PC-3 (cell line): ENCODE measurements around the gene PRDM5. TPM values are rescaled to one million over a fixed set of nuclear protein-coding genes. Genes with fewer than 3 reads are reported as not detected.

ENCODE experiments used
- ATAC-seq: fragments of 200-7000 bp; cut with Tn5 transposase; 2 replicates; pipeline ENCODE4 v1.9.1; 2020; ENCODE audit warnings: mild to moderate bottlenecking, moderate library complexity
- BruUV-seq: library from RNA; stranded (reverse); fragments of 400-500 nt; replicated peaks from 2 replicates; lab custom pipeline; 2021; lab: Mats Ljungman, UMichigan
- CTCF ChIA-PET: fragments of 300-600 bp; sonication (Branson Sonifier 250); formaldehyde crosslinking; loops from one replicate; lab custom pipeline; 2022; ENCODE audit warnings: antibody characterized with exemption; lab: Charles Lee
- POLR2A ChIA-PET: fragments of 300-600 bp; sonication (Branson Sonifier 250); formaldehyde crosslinking; loops from one replicate; lab custom pipeline; 2022; ENCODE audit warnings: antibody characterized with exemption; ENCODE audit not compliant: unreplicated experiment; lab: Charles Lee
- DNase-seq: peaks from one replicate; pipeline ENCODE4 v3.0.0-alpha.2; 2015
- H2AFZ ChIP-seq: fragments of 300-600 bp; sonication (generic); 2 replicates; pipeline ENCODE4 v1.6.0; 2016; ENCODE audit warnings: antibody characterized with exemption, low read length
- H3F3A ChIP-seq: fragments of 300-600 bp; sonication (generic); one replicate; pipeline ENCODE4 v1.6.0; 2017; ENCODE audit warnings: antibody characterized with exemption, low read length, control low read depth, mild to moderate bottlenecking; ENCODE audit not compliant: unreplicated experiment
- H3K27ac ChIP-seq: fragments of 300-600 bp; sonication (generic); 2 replicates; pipeline ENCODE4 v1.5.1; 2016; ENCODE audit warnings: mild to moderate bottlenecking, low read length
- H3K27me3 ChIP-seq: fragments of 300-600 bp; sonication (generic); 2 replicates; pipeline ENCODE4 v1.6.1; 2016; ENCODE audit warnings: low read length, mixed read lengths
- H3K36me3 ChIP-seq: fragments of 300-600 bp; sonication (generic); 2 replicates; pipeline ENCODE4 v1.6.1; 2016; ENCODE audit warnings: low read depth, mixed run types, low read length, mixed read lengths
- H3K4me1 ChIP-seq: fragments of 300-600 bp; sonication (generic); 2 replicates; pipeline ENCODE4 v1.5.1; 2016; ENCODE audit warnings: low read length; ENCODE audit not compliant: insufficient read depth
- H3K4me2 ChIP-seq: fragments of 300-600 bp; sonication (generic); 2 replicates; pipeline ENCODE4 v1.6.0; 2016; ENCODE audit warnings: low read length
- H3K4me3 ChIP-seq: fragments of 300-600 bp; sonication (generic); 2 replicates; pipeline ENCODE4 v1.5.1; 2016; ENCODE audit warnings: mild to moderate bottlenecking, low read length, mixed read lengths
- H3K79me2 ChIP-seq: fragments of 300-600 bp; sonication (generic); 2 replicates; pipeline ENCODE4 v1.6.1; 2017; ENCODE audit warnings: low read length, mixed read lengths
- H3K9ac ChIP-seq: fragments of 300-600 bp; sonication (generic); 2 replicates; pipeline ENCODE4 v1.6.0; 2016; ENCODE audit warnings: mild to moderate bottlenecking, low read length
- H3K9me2 ChIP-seq: fragments of 300-600 bp; sonication (generic); replicated peaks from 2 replicates; pipeline ENCODE4 v1.6.1; 2016; ENCODE audit warnings: mixed run types, low read length, mixed read lengths
- H3K9me3 ChIP-seq: fragments of 300-600 bp; sonication (generic); 2 replicates; pipeline ENCODE4 v1.6.1; 2016; ENCODE audit warnings: low read length, mixed read lengths
- H4K20me1 ChIP-seq: fragments of 300-600 bp; sonication (generic); 2 replicates; pipeline ENCODE4 v1.6.1; 2016; ENCODE audit warnings: low read length, mixed read lengths
- CTCF ChIP-seq: fragments of 300-600 bp; sonication (generic); conservative IDR thresholded peaks from 2 replicates; pipeline ENCODE4 v1.5.1; 2017; ENCODE audit warnings: antibody characterized with exemption, low read depth, mild to moderate bottlenecking, low read length
- EZH2 ChIP-seq: fragments of 300-600 bp; sonication (generic); IDR thresholded peaks from one replicate; pipeline ENCODE4 v1.6.1; 2017; ENCODE audit warnings: antibody characterized with exemption, mild to moderate bottlenecking, low read length; ENCODE audit not compliant: unreplicated experiment
- EZH2phosphoT487 ChIP-seq: fragments of 300-600 bp; sonication (generic); IDR thresholded peaks from 2 replicates; pipeline ENCODE4 v1.6.1; 2018; ENCODE audit warnings: mild to moderate bottlenecking, antibody characterized with exemption, low read length, borderline replicate concordance
- intact Hi-C: fragments of 100-400 bp; cut with micrococcal nuclease; formaldehyde crosslinking; loops from 2 replicates; pipeline ENCODE4 v1.9.0; 2023
- total RNA-seq: library from RNA; depleted of rRNA; stranded (reverse); fragments of >200 nt; gene quantifications from 2 replicates; pipeline ENCODE4 v1.2.3, GENCODE V29; 2014

PRDM5 gene
- total RNA-seq, 1 experiment from 2014 or later, result 2.4 TPM

- no peaks in the 10 kb centered on the region for H3K4me1 ChIP-seq
- no TSS peak for BruUV-seq
- CTCF ChIA-PET, result no interaction called here
- ATAC-seq (no peak), DNase-seq (no peak)
- H3K27me3 ChIP-seq, result no peaks in the 10 kb centered on the region
- H3K9me3 ChIP-seq, result no peaks in the 10 kb centered on the region
- no peak overlapping the region for H3K4me2 ChIP-seq
- TF ChIP-seq EZH2, result no peak
- no peak for TF ChIP-seq CTCF
- TF ChIP-seq EZH2phosphoT487, result no peak
- no peak overlapping the region for H3K9ac ChIP-seq
- intact Hi-C loops, result no loop called here
- H2AFZ ChIP-seq, result no peak overlapping the region
- no peaks in the 10 kb centered on the region for H3F3A ChIP-seq
- H3K4me3 ChIP-seq, result no peak overlapping the region
- no peaks in the 10 kb centered on the region for H3K36me3 ChIP-seq
- no peaks in the 10 kb centered on the region for H3K9me2 ChIP-seq
- no peaks in the 10 kb centered on the region for H4K20me1 ChIP-seq
- no peak overlapping the region for H3K27ac ChIP-seq
- H3K79me2 ChIP-seq, result no peaks in the 10 kb centered on the region
- POLR2A ChIA-PET, result no interaction called here
Measured at GRCh38 chr4:120881846-120882245, 40.7 kb downstream of the PRDM5 start.

- no peak overlapping the region for H2AFZ ChIP-seq
- TF ChIP-seq EZH2phosphoT487 (no peak), EZH2 (no peak), CTCF (no peak)
- H3K4me2 ChIP-seq, result no peak overlapping the region
- ATAC-seq (no peak), DNase-seq (no peak)
- H3K27ac ChIP-seq, result no peak overlapping the region
- intact Hi-C loops, result no loop called here
- no peak overlapping the region for H3K4me3 ChIP-seq
- no peaks in the 10 kb centered on the region for H3K9me2 ChIP-seq
- BruUV-seq, result no TSS peak
- H3K9me3 ChIP-seq, result no peaks in the 10 kb centered on the region
- H3K79me2 ChIP-seq, result no peaks in the 10 kb centered on the region
- no peaks in the 10 kb centered on the region for H4K20me1 ChIP-seq
- no peaks in the 10 kb centered on the region for H3K27me3 ChIP-seq
- no peaks in the 10 kb centered on the region for H3K4me1 ChIP-seq
- H3K36me3 ChIP-seq, result no peaks in the 10 kb centered on the region
- POLR2A ChIA-PET, result no interaction called here
- CTCF ChIA-PET, result no interaction called here
- no peaks in the 10 kb centered on the region for H3F3A ChIP-seq
- H3K9ac ChIP-seq, result no peak overlapping the region
Measured at GRCh38 chr4:120881351-120881750, 41.2 kb downstream of the PRDM5 start.

GRCh38 chr4:120877021-120877420, 45.5 kb downstream of the PRDM5 start:
- H2AFZ ChIP-seq, result no peak overlapping the region
- H3K27ac ChIP-seq, result no peak overlapping the region
- CTCF ChIA-PET, result interaction anchor here (0.6 kb wide), 2 partner anchors 16 to 422 kb away, joined by 4 to 6 read pairs; no protein-coding TSS in a partner anchor
- no peaks in the 10 kb centered on the region for H3F3A ChIP-seq
- H3K27me3 ChIP-seq, result no peaks in the 10 kb centered on the region
- no peaks in the 10 kb centered on the region for H3K4me1 ChIP-seq
- H3K9me3 ChIP-seq, result no peaks in the 10 kb centered on the region
- no peaks in the 10 kb centered on the region for H4K20me1 ChIP-seq
- H3K9me2 ChIP-seq, result no peaks in the 10 kb centered on the region
- ATAC-seq, result no peak
- no TSS peak for BruUV-seq
- TF ChIP-seq CTCF (no peak), EZH2 (no peak), EZH2phosphoT487 (no peak)
- no peaks in the 10 kb centered on the region for H3K36me3 ChIP-seq
- DNase-seq, result no peak
- H3K4me3 ChIP-seq, result no peak overlapping the region
- no peak overlapping the region for H3K9ac ChIP-seq
- no peak overlapping the region for H3K4me2 ChIP-seq
- intact Hi-C loops, result no loop called here
- POLR2A ChIA-PET, result no interaction called here
- H3K79me2 ChIP-seq, result no peaks in the 10 kb centered on the region
